ENCODE measurements around the gene SERTAD2. TPM values are rescaled to one million over a fixed set of nuclear protein-coding genes. Genes with fewer than 3 reads are reported as not detected.

Gene SERTAD2
- total and polyA plus RNA-seq, 2 donors (not counting 3 experiments of a cell fraction or from before 2014, with no cell fraction given) = 5.5 to 11.2 TPM

DNA sequence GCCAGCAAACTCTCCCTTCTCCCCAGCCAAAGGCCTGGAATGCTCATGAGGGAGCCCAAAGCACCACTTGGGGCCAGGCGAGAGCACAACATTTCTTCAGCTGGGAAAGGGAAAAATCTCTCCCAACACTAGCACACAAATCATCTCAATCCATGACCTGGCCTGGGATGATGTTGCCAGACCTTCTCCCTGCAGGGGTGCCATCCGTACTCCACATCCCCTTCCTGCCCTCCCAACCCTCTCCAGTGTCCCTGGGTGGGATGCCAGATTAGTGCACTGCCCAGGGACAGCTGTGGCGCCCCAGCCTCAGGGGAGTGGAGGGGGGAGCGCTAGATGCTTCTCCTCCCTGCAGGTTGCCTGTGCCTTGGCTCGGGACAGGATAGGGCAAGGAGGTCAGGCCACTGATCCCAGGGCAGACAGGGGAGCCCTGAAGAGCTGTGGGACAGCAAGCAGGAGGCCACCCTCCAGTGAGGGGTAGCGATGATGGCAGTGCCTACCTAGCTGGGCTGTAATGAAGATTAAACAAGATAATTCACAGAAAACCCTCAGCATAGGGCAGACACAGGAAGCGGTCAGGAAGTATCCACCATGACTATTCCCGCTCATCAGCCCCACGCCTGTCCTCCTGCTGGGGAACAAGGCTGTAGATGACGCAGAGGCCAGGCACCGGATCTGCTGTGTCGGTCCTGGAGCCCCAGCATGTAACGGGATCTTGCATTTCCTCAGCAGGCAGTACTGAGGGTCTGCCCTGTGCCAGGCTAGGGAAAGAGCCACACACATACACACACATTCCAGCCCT, 31.1 kb downstream of the SERTAD2 start:
- Histone ChIP-seq H3K36me3 (ENCODE audit: control insufficient read depth in 2 of 2, extremely low read depth in 1 of 2, insufficient read depth in 2 of 2, low read length in 2 of 2) (no peaks in the 10 kb centered on the region), H4K20me1 (replicated peaks; ENCODE audit: control insufficient read depth, extremely low read depth, insufficient read depth, low read length) (no peaks in the 10 kb centered on the region), H3K9ac (replicated peaks; ENCODE audit: extremely low read depth, insufficient read depth, low read length) (no peak overlapping the region), H3K4me3 (replicated peaks in 1 of 3; ENCODE audit: insufficient read depth in 1 of 3, low read depth in 1 of 3, low read length in 3 of 3) (no peak overlapping the region), H3K9me1 (replicated peaks; ENCODE audit: control insufficient read depth, extremely low read depth, insufficient read depth, low read length) (no peaks in the 10 kb centered on the region), H3K27me3 (ENCODE audit: control insufficient read depth in 2 of 2, insufficient read depth in 2 of 2, low read length in 2 of 2) (no peaks in the 10 kb centered on the region), H3K4me1 (ENCODE audit: control insufficient read depth, extremely low read depth, insufficient read depth, low read length) (no peaks in the 10 kb centered on the region), H3K9me3 (replicated peaks; ENCODE audit: control insufficient read depth, insufficient read depth, low read length) (no peaks in the 10 kb centered on the region), H2AFZ (ENCODE audit: low read depth, low read length) (no peak overlapping the region), H3K4me2 (ENCODE audit: insufficient read depth, low read length) (no peak overlapping the region), H3K27ac (ENCODE audit: insufficient read depth, low read depth, low read length) (no peak overlapping the region), H3K79me2 (ENCODE audit: control insufficient read depth, insufficient read depth, low read length) (no peaks in the 10 kb centered on the region)
- ChIA-PET POLR2A (no interaction called here), CTCF (interaction anchor here (0.5 to 1.5 kb wide), 2 partner anchors 36 to 576 kb away, joined by 3 to 5 read pairs; no protein-coding TSS in a partner anchor)
- dilution Hi-C loops (cut with MboI; ENCODE audit: extremely low pct_ligation_motif_present, low sequenced_read_pairs) (no loop called here), intact Hi-C loops (cut with micrococcal nuclease) (no loop called here)
- FAIRE-seq (no peak), DNase-seq (ENCODE audit: low read depth, low spot score) (no peak)
- no TSS peak for BruUV-seq (replicated peaks)
- TF ChIP-seq MYC (IDR thresholded peaks at IDR 0.05; ENCODE audit: low read depth, low read length) = no peak
- TF ChIP-seq, protein P1, sequence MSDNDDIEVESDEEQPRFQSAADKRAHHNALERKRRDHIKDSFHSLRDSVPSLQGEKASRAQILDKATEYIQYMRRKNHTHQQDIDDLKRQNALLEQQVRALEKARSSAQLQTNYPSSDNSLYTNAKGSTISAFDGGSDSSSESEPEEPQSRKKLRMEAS (IDR thresholded peaks at IDR 0.05; ENCODE audit: insufficient read depth, insufficient read length) = no peak
- TF ChIP-seq EZH2 (IDR thresholded peaks at IDR 0.05; ENCODE audit: borderline replicate concordance, low read depth, low read length, severe bottlenecking) = no peak
- no peak for TF ChIP-seq FOS (IDR thresholded peaks at IDR 0.05; ENCODE audit: borderline replicate concordance, insufficient read depth, low read length)
- no peak for TF ChIP-seq POLR2A (IDR thresholded peaks at IDR 0.05; ENCODE audit: low read depth, low read length)
- TF ChIP-seq JUN (IDR thresholded peaks at IDR 0.05; ENCODE audit: borderline replicate concordance, insufficient read depth, insufficient read length, low read depth) = no peak
- TF ChIP-seq CTCF (IDR thresholded peaks at IDR 0.05; ENCODE audit: extremely low read depth in 1 of 2, insufficient read depth in 1 of 2, low read depth in 1 of 2, low read length in 2 of 2) = no peak

Data from endothelial cell of umbilical vein (primary cell).